CD14-positive monocyte (primary cell): Measurements from ENCODE around the gene EFCAB8. TPM values are rescaled to one million over a fixed set of nuclear protein-coding genes. Genes with fewer than 3 reads are reported as not detected.

ENCODE experiments used
- DNase-seq, 3 donors: peaks; one replicate each; pipeline ENCODE4 v3.0.0-alpha.2; 2011 to 2022
- H2AFZ ChIP-seq: 2 replicates; pipeline ENCODE4 v1.6.0; 2012; ENCODE audit warnings: mild to moderate bottlenecking, low read depth, low read length, inconsistent platforms; ENCODE audit not compliant: insufficient read depth, poor library complexity, severe bottlenecking
- H3K27ac ChIP-seq, 2 donors: 1 replicate in 1 of 2; 2 replicates in 1 of 2; pipeline ENCODE4 v1.5.1; 2012 to 2013; ENCODE audit warnings: low read length in 2 of 2, control low read depth in 1 of 2, inconsistent platforms in 1 of 2, low read depth in 1 of 2, mild to moderate bottlenecking in 1 of 2
- H3K27me3 ChIP-seq, 2 donors: one replicate each; pipeline versions ENCODE4 v1.6.0 to v1.6.1; 2011 to 2013; ENCODE audit warnings: low read length in 2 of 2; ENCODE audit not compliant: control insufficient read depth in 2 of 2, insufficient read depth in 2 of 2
- H3K36me3 ChIP-seq, 2 donors: replicated peaks in 1 of 2; 1 replicate in 1 of 2; 2 replicates in 1 of 2; pipeline versions ENCODE4 v1.5.1 to v1.6.1; 2012 to 2013; ENCODE audit warnings: low read length in 2 of 2, control low read depth in 1 of 2, inconsistent platforms in 1 of 2, mild to moderate bottlenecking in 1 of 2; ENCODE audit not compliant: insufficient read depth in 2 of 2, control insufficient read depth in 1 of 2
- H3K4me1 ChIP-seq, 2 donors: 1 replicate in 1 of 2; 2 replicates in 1 of 2; pipeline versions ENCODE4 v1.5.1 to v1.6.1; 2012 to 2013; ENCODE audit warnings: low read length in 2 of 2, control low read depth in 1 of 2, inconsistent platforms in 1 of 2, mild to moderate bottlenecking in 1 of 2, moderate library complexity in 1 of 2; ENCODE audit not compliant: insufficient read depth in 2 of 2, control insufficient read depth in 1 of 2
- H3K4me2 ChIP-seq: replicated peaks from 2 replicates; pipeline ENCODE3; 2012; ENCODE audit warnings: low read length, moderate library complexity, mild to moderate bottlenecking; ENCODE audit not compliant: poor library complexity, severe bottlenecking; ENCODE audit errors: extremely low read depth
- H3K4me3 ChIP-seq, 3 experiments: fragments of 200-600 bp in 1 of 3; sonication (generic) in 1 of 3; replicated peaks in 1 of 3; 1 replicate in 2 of 3; 2 replicates in 1 of 3; pipeline ENCODE4 v1.5.1; 2011 to 2013; ENCODE audit warnings: low read length in 3 of 3, mild to moderate bottlenecking in 3 of 3, control low read depth in 2 of 3, low read depth in 2 of 3, inconsistent platforms in 1 of 3, moderate library complexity in 1 of 3
- H3K79me2 ChIP-seq: 2 replicates; pipeline ENCODE4 v1.6.0; 2012; ENCODE audit warnings: mild to moderate bottlenecking, control low read depth, inconsistent platforms, low read length, moderate library complexity; ENCODE audit not compliant: insufficient read depth
- H3K9ac ChIP-seq: 2 replicates; pipeline ENCODE4 v1.6.0; 2017; ENCODE audit warnings: low read length, mild to moderate bottlenecking; ENCODE audit not compliant: insufficient read depth, poor library complexity, severe bottlenecking
- H3K9me3 ChIP-seq, 2 donors: replicated peaks in 1 of 2; 1 replicate in 1 of 2; 2 replicates in 1 of 2; pipeline versions ENCODE4 v1.5.1 to v1.6.1; 2012 to 2013; ENCODE audit warnings: low read length in 2 of 2, control low read depth in 1 of 2; ENCODE audit not compliant: control insufficient read depth in 1 of 2, insufficient read depth in 1 of 2
- H4K20me1 ChIP-seq: 2 replicates; pipeline ENCODE4 v1.6.0; 2012; ENCODE audit warnings: mild to moderate bottlenecking, low read length, control low read depth, moderate library complexity; ENCODE audit not compliant: insufficient read depth
- H3K27ac Mint-ChIP-seq, 7 donors: one replicate each; pipeline ENCODE4 v1.8.0; 2020; ENCODE audit warnings: mild to moderate bottlenecking in 7 of 7, mixed read lengths in 7 of 7, moderate library complexity in 6 of 7, inconsistent platforms in 2 of 7
- H3K27me3 Mint-ChIP-seq, 3 donors: one replicate each; pipeline ENCODE4 v1.8.0; 2021 to 2022; ENCODE audit warnings: low read depth in 3 of 3, mild to moderate bottlenecking in 3 of 3, mixed read lengths in 3 of 3, moderate library complexity in 3 of 3, inconsistent platforms in 1 of 3
- H3K36me3 Mint-ChIP-seq, 2 donors: one replicate each; pipeline ENCODE4 v1.8.0; 2020; ENCODE audit warnings: mixed read lengths in 2 of 2, inconsistent platforms in 1 of 2, mild to moderate bottlenecking in 1 of 2
- H3K4me1 Mint-ChIP-seq: one replicate; pipeline ENCODE4 v1.8.0; 2020; ENCODE audit warnings: mild to moderate bottlenecking, mixed read lengths
- H3K4me3 Mint-ChIP-seq, 2 donors: one replicate each; pipeline ENCODE4 v1.8.0; 2020; ENCODE audit warnings: mild to moderate bottlenecking in 2 of 2, mixed read lengths in 2 of 2, moderate library complexity in 1 of 2
- H3K9me3 Mint-ChIP-seq, 7 donors: one replicate each; pipeline ENCODE4 v1.8.0; 2020 to 2022; ENCODE audit warnings: mixed read lengths in 7 of 7, mild to moderate bottlenecking in 6 of 7, moderate library complexity in 6 of 7, inconsistent platforms in 2 of 7
- CTCF ChIP-seq: fragments of 200-600 bp; IDR thresholded peaks from one replicate; pipeline ENCODE4 v1.8.0; 2022; ENCODE audit warnings: antibody characterized with exemption, mild to moderate bottlenecking
- WGBS: methylation state at CpG from one replicate; pipeline ENCODE4 v1.1.5; 2013; ENCODE audit warnings: missing lambda C conversion rate; ENCODE audit not compliant: insufficient coverage; 5-methylcytosine and 5-hydroxymethylcytosine counted together
- intact Hi-C, 2 donors: fragments of 100-400 bp; cut with micrococcal nuclease; formaldehyde crosslinking; loops; one replicate each; pipeline versions ENCODE4 v1.15.0 to v1.15.1; 2023
- polyA plus RNA-seq, 3 donors: library from polyadenylated mRNA; depleted of rRNA in 1 of 3; unstranded in 2 of 3; stranded (reverse) in 1 of 3; fragments of 300-500 nt in 2 of 3; fragments of >200 nt in 1 of 3; fragmentation: Illumina TruSeq in 2 of 3; gene quantifications; 1 replicate in 2 of 3; 2 replicates in 1 of 3; pipeline ENCODE4 v1.2.3, GENCODE V29; 2012 to 2021

Gene EFCAB8
- polyA plus RNA-seq, 3 donors = 0.45 TPM; not detected in 2

GRCh38 chr20:33005908-33006775 is 147.4 kb downstream of the EFCAB8 start:
- Mint-ChIP-seq H3K4me1 (no peaks in the 10 kb centered on the region), H3K9me3 (peaks cover 0 to 7% (median 3%) of the 10 kb centered on the region in 7 donors), H3K27me3 (peaks cover 0 to 4% (median 3%) of the 10 kb centered on the region in 3 donors), H3K27ac (no peak overlapping the region), H3K36me3 (no peaks in the 10 kb centered on the region), H3K4me3 (no peak overlapping the region)
- Histone ChIP-seq H3K9me3 (no peaks in the 10 kb centered on the region), H3K36me3 (no peaks in the 10 kb centered on the region), H3K79me2 (no peaks in the 10 kb centered on the region), H3K4me1 (no peaks in the 10 kb centered on the region), H2AFZ (no peak overlapping the region), H3K9ac (no peak overlapping the region), H3K4me2 (no peak overlapping the region), H3K27me3 (no peaks in the 10 kb centered on the region), H3K4me3 (no peak overlapping the region), H3K27ac (no peak overlapping the region), H4K20me1 (no peaks in the 10 kb centered on the region)
- WGBS = 94% methylated on average over 6 of the region's 8 CpGs
- no peak for DNase-seq
- no peak for TF ChIP-seq CTCF
- intact Hi-C loops = no loop called here

GRCh38 chr20:33006776-33007375 is 148.2 kb downstream of the EFCAB8 start:
- Mint-ChIP-seq H3K4me3 (no peak overlapping the region), H3K27me3 (peaks cover 0 to 4% (median 3%) of the 10 kb centered on the region in 3 donors), H3K27ac (no peak overlapping the region), H3K4me1 (no peaks in the 10 kb centered on the region), H3K36me3 (no peaks in the 10 kb centered on the region), H3K9me3 (peaks cover 0 to 7% (median 3%) of the 10 kb centered on the region in 7 donors)
- no peak overlapping the region for H3K4me3 ChIP-seq
- TF ChIP-seq CTCF = no peak
- 92% methylated on average over 7 of the region's 8 CpGs for WGBS
- no peak overlapping the region for H3K4me2 ChIP-seq
- no peaks in the 10 kb centered on the region for H3K36me3 ChIP-seq
- H3K27ac ChIP-seq = no peak overlapping the region
- H2AFZ ChIP-seq = no peak overlapping the region
- no peaks in the 10 kb centered on the region for H4K20me1 ChIP-seq
- H3K27me3 ChIP-seq = no peaks in the 10 kb centered on the region
- H3K9ac ChIP-seq = no peak overlapping the region
- intact Hi-C loops = no loop called here
- DNase-seq = no peak
- no peaks in the 10 kb centered on the region for H3K9me3 ChIP-seq
- no peaks in the 10 kb centered on the region for H3K4me1 ChIP-seq
- no peaks in the 10 kb centered on the region for H3K79me2 ChIP-seq
